Vagina (tissue), 2 donors: ENCODE data around the gene CCKAR.

Experiments used
- CTCF ChIP-seq, 3 experiments: fragments of 450-650 bp in 2 of 3; fragments of 200-600 bp in 1 of 3; sonication (generic) in 1 of 3; IDR thresholded peaks; one replicate each; pipeline ENCODE4 v1.5.1; 2017 to 2019; ENCODE audit warnings: antibody characterized with exemption in 3 of 3, mild to moderate bottlenecking in 2 of 3, moderate library complexity in 2 of 3
- POLR2A ChIP-seq, 2 donors: fragments of 450-650 bp; IDR thresholded peaks; one replicate each; pipeline ENCODE4 v1.6.1; 2017; ENCODE audit warnings: antibody characterized with exemption in 2 of 2, mild to moderate bottlenecking in 2 of 2, moderate library complexity in 2 of 2

- no peak for TF ChIP-seq POLR2A (IDR thresholded peaks at IDR 0.05)
- no peak for TF ChIP-seq CTCF (IDR thresholded peaks at IDR 0.05)
Measured at GRCh38 chr4:26475716-26476115, 14.6 kb downstream of the CCKAR start.
